Endodermal cell (in vitro differentiated cells): ENCODE results near the gene PEX7. TPM values are rescaled to one million over a fixed set of nuclear protein-coding genes. Genes with fewer than 3 reads are reported as not detected.

ENCODE experiments used
- DNase-seq: peaks from one replicate; pipeline ENCODE4 v3.0.0-alpha.2; 2017
- H3K27ac ChIP-seq: 2 replicates; pipeline ENCODE4 v1.5.1; 2013; ENCODE audit warnings: mild to moderate bottlenecking, low read depth, low read length, moderate library complexity
- H3K27me3 ChIP-seq: 2 replicates; pipeline ENCODE4 v1.6.1; 2013; ENCODE audit warnings: mild to moderate bottlenecking, low read length, moderate library complexity; ENCODE audit not compliant: insufficient read depth, control insufficient read depth, poor library complexity, severe bottlenecking
- H3K36me3 ChIP-seq: 2 replicates; pipeline ENCODE4 v1.7.0; 2013; ENCODE audit warnings: mild to moderate bottlenecking, low read length, moderate library complexity; ENCODE audit not compliant: control insufficient read depth, insufficient read depth
- H3K4me1 ChIP-seq: one replicate; pipeline ENCODE4 v1.7.0; 2013; ENCODE audit warnings: low read length; ENCODE audit not compliant: control insufficient read depth, insufficient read depth
- H3K4me3 ChIP-seq: 2 replicates; pipeline ENCODE4 v1.5.1; 2013; ENCODE audit warnings: mild to moderate bottlenecking, low read length, moderate library complexity
- H3K9ac ChIP-seq: 2 replicates; pipeline ENCODE4 v1.6.1; 2013; ENCODE audit warnings: mild to moderate bottlenecking, low read length, moderate library complexity; ENCODE audit not compliant: poor library complexity, severe bottlenecking; ENCODE audit errors: extremely low read depth
- H3K9me3 ChIP-seq: 2 replicates; pipeline ENCODE4 v1.6.1; 2013; ENCODE audit warnings: mild to moderate bottlenecking, low read length, moderate library complexity; ENCODE audit not compliant: control insufficient read depth
- H3K27ac Mint-ChIP-seq: 2 replicates; pipeline ENCODE4 v1.8.0; 2020; ENCODE audit warnings: mixed read lengths
- H3K27me3 Mint-ChIP-seq: 2 replicates; pipeline ENCODE4 v1.8.0; 2021; ENCODE audit warnings: mild to moderate bottlenecking, mixed read lengths; ENCODE audit not compliant: insufficient read depth
- H3K36me3 Mint-ChIP-seq: 2 replicates; pipeline ENCODE4 v1.8.0; 2020; ENCODE audit warnings: low read depth, mixed read lengths
- H3K4me1 Mint-ChIP-seq: 2 replicates; pipeline ENCODE4 v1.8.0; 2020; ENCODE audit warnings: mixed read lengths
- H3K4me3 Mint-ChIP-seq: 2 replicates; pipeline ENCODE4 v1.8.0; 2020; ENCODE audit warnings: mild to moderate bottlenecking, moderate library complexity, mixed read lengths
- H3K9me3 Mint-ChIP-seq: 2 replicates; pipeline ENCODE4 v1.8.0; 2020; ENCODE audit warnings: mild to moderate bottlenecking, mixed read lengths
- CTCF ChIP-seq: fragments of 200-600 bp; sonication (generic); conservative IDR thresholded peaks from 2 replicates; pipeline ENCODE4 v1.5.0; 2021; ENCODE audit warnings: antibody characterized with exemption, mild to moderate bottlenecking
- WGBS, 2 experiments: methylation state at CpG; one replicate each; pipeline versions ENCODE4 v1.1.5 to v1.1.7; 2013; ENCODE audit warnings: missing lambda C conversion rate in 2 of 2, mixed read lengths in 1 of 2; ENCODE audit not compliant: insufficient coverage in 1 of 2, insufficient read length in 1 of 2; 5-methylcytosine and 5-hydroxymethylcytosine counted together
- total RNA-seq, 2 donors: library from RNA; stranded (reverse); fragmentation: NEBNext Ultra II Directional in 1 of 2; extraction: Animal tissue kit (Norgen Biotek cat#: 25700) in 1 of 2; gene quantifications; 2 replicates in 1 of 2; 3 replicates in 1 of 2; pipeline ENCODE4 v1.2.1, GENCODE V29; 2021

Gene PEX7
- total RNA-seq, 2 donors from 2014 or later: 11.2 to 11.6 TPM

- H3K4me1 Mint-ChIP-seq: peaks cover 11% of the 10 kb centered on the region
- no peak for DNase-seq
- 93 to 94% methylated on average over 3 to 5 of the region's 5 CpGs for WGBS, 2 experiments
- no peaks in the 10 kb centered on the region for H3K9me3 ChIP-seq
- H3K4me3 Mint-ChIP-seq: no peak overlapping the region
- H3K9ac ChIP-seq: no peak overlapping the region
- no peaks in the 10 kb centered on the region for H3K9me3 Mint-ChIP-seq
- H3K4me1 ChIP-seq: no peaks in the 10 kb centered on the region
- no peak for TF ChIP-seq CTCF
- H3K36me3 Mint-ChIP-seq: no peaks in the 10 kb centered on the region
- H3K4me3 ChIP-seq: no peak overlapping the region
- H3K27ac Mint-ChIP-seq: no peak overlapping the region
- no peaks in the 10 kb centered on the region for H3K36me3 ChIP-seq
- H3K27ac ChIP-seq: no peak overlapping the region
- H3K27me3 ChIP-seq: peaks cover 15% of the 10 kb centered on the region
- H3K27me3 Mint-ChIP-seq: peaks cover 26% of the 10 kb centered on the region
These were observed 26.4 kb upstream of the PEX7 start for GRCh38 chr6:136795996-136796395.

- DNase-seq: no peak
These were observed 24.3 kb upstream of the PEX7 start for GRCh38 chr6:136798044-136798443.

GRCh38 chr6:136801581-136801980, 20.8 kb upstream of the PEX7 start:
- H3K4me3 Mint-ChIP-seq: no peak overlapping the region
- no peak for TF ChIP-seq CTCF
- Histone ChIP-seq H3K9me3 (no peaks in the 10 kb centered on the region), H3K4me1 (no peaks in the 10 kb centered on the region), H3K4me3 (no peak overlapping the region), H3K9ac (no peak overlapping the region), H3K36me3 (no peaks in the 10 kb centered on the region), H3K27me3 (no peaks in the 10 kb centered on the region), H3K27ac (no peak overlapping the region)
- DNase-seq: no peak
- H3K36me3 Mint-ChIP-seq: no peaks in the 10 kb centered on the region
- 90% methylated on average over 2 of the region's 2 CpGs; no CpG with 5 or more reads in 1 of the 2 experiments for WGBS, 2 experiments
- H3K27ac Mint-ChIP-seq: no peak overlapping the region
- H3K4me1 Mint-ChIP-seq: no peaks in the 10 kb centered on the region
- H3K9me3 Mint-ChIP-seq: peaks cover 6% of the 10 kb centered on the region
- peaks cover 2% of the 10 kb centered on the region for H3K27me3 Mint-ChIP-seq

More at GRCh38 chr6:136798044-136798443, 24.3 kb upstream of the PEX7 start:
- no peak overlapping the region for H3K9ac ChIP-seq
- Mint-ChIP-seq H3K27me3 (peaks cover 20% of the 10 kb centered on the region), H3K36me3 (no peaks in the 10 kb centered on the region), H3K9me3 (no peaks in the 10 kb centered on the region), H3K4me3 (no peak overlapping the region), H3K27ac (no peak overlapping the region), H3K4me1 (peaks cover 5% of the 10 kb centered on the region)
- H3K4me1 ChIP-seq: no peaks in the 10 kb centered on the region
- WGBS, 2 experiments: 67% methylated on average over 1 of the region's 1 CpG; no CpG with 5 or more reads in 1 of the 2 experiments
- no peak overlapping the region for H3K27ac ChIP-seq
- no peaks in the 10 kb centered on the region for H3K36me3 ChIP-seq
- H3K9me3 ChIP-seq: no peaks in the 10 kb centered on the region
- TF ChIP-seq CTCF: no peak
- no peak overlapping the region for H3K4me3 ChIP-seq
- H3K27me3 ChIP-seq: peaks cover 4% of the 10 kb centered on the region
